ENCODE results near the gene MOGAT2. TPM values are rescaled to one million over a fixed set of nuclear protein-coding genes. Genes with fewer than 3 reads are reported as not detected.

Gene MOGAT2
- total and polyA plus RNA-seq, 2 of the 13 experiments (the other 11 are each of a cell fraction or from before 2014, with no cell fraction given): 27.2 to 27.8 TPM

DNA sequence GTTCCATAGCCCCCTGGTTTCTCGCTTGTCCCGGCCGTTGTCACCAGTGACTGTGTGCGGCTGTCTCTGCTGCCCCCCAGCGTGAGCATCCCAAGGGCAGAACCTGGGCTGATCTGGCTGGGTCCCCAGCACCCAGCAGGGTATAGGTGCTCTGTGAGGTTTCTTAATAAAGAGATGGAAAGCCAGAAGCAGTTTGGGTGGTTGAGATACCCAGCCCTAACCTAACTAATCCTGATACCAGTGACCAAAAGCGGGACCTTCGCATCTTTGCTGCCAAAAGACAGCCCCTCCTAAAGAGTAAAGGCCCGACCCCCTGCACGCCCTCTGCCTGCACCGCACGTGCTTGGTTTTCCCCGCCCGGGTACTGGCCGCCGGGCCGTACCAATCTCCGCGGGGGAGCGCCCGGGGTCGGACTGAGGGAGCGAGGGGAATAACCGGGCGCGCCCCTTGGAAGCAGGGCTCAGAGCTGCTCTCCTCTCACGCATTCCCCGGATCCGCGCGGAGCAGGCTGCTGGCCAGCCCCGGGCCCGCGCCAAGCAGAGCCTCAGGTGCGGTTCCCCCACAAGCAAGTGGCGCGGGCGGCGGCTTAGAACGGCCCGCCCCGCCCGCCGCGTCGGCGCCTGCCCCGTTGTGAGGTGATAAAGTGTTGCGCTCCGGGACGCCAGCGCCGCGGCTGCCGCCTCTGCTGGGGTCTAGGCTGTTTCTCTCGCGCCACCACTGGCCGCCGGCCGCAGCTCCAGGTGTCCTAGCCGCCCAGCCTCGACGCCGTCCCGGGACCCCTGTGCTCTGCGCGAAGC lies 50.7 kb downstream of the MOGAT2 start, which contains the start of gene DGAT2 (continued):
- TF ChIP-seq, protein P1, sequence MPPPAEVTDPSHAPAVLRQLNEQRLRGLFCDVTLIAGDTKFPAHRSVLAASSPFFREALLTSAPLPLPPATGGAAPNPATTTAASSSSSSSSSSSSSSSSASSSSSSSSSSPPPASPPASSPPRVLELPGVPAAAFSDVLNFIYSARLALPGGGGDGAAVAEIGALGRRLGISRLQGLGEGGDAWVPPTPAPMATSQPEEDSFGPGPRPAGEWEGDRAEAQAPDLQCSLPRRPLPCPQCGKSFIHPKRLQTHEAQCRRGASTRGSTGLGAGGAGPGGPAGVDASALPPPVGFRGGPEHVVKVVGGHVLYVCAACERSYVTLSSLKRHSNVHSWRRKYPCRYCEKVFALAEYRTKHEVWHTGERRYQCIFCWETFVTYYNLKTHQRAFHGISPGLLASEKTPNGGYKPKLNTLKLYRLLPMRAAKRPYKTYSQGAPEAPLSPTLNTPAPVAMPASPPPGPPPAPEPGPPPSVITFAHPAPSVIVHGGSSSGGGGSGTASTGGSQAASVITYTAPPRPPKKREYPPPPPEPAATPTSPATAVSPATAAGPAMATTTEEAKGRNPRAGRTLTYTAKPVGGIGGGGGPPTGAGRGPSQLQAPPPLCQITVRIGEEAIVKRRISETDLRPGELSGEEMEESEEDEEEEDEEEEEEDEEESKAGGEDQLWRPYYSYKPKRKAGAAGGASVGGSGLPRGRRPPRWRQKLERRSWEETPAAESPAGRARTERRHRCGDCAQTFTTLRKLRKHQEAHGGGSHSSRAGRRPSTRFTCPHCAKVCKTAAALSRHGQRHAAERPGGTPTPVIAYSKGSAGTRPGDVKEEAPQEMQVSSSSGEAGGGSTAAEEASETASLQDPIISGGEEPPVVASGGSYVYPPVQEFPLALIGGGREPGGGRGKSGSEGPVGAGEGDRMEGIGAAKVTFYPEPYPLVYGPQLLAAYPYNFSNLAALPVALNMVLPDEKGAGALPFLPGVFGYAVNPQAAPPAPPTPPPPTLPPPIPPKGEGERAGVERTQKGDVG (CRISPR knock-in tag; IDR thresholded peaks at IDR 0.05; ENCODE audit: borderline replicate concordance): no peak; the same call in 1 of the 2 replicates
- TF ChIP-seq JARID2 (CRISPR knock-in tag; IDR thresholded peaks at IDR 0.05; ENCODE audit: insufficient replicate concordance): no peak
- no peak; the same call in none of the 2 replicates for TF ChIP-seq SOX5 (CRISPR knock-in tag; IDR thresholded peaks at IDR 0.05; ENCODE audit: borderline replicate concordance)
- TF ChIP-seq FOXM1 (CRISPR knock-in tag; IDR thresholded peaks at IDR 0.05): no peak
- TF ChIP-seq TOE1 (CRISPR knock-in tag; IDR thresholded peaks at IDR 0.05): no peak; the same call in 1 of the 2 replicates
- TF ChIP-seq, protein P2, sequence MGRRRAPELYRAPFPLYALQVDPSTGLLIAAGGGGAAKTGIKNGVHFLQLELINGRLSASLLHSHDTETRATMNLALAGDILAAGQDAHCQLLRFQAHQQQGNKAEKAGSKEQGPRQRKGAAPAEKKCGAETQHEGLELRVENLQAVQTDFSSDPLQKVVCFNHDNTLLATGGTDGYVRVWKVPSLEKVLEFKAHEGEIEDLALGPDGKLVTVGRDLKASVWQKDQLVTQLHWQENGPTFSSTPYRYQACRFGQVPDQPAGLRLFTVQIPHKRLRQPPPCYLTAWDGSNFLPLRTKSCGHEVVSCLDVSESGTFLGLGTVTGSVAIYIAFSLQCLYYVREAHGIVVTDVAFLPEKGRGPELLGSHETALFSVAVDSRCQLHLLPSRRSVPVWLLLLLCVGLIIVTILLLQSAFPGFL (CRISPR knock-in tag; IDR thresholded peaks at IDR 0.05): peak; percentile 85; the same call in 1 of the 2 replicates
- TF ChIP-seq NONO (IDR thresholded peaks at IDR 0.05): no peak
- peak; percentile 79; the same call in 1 of the 2 replicates for TF ChIP-seq NONO (CRISPR knock-in tag; conservative IDR thresholded peaks at IDR 0.05)
- no peak for TF ChIP-seq GPN1 (CRISPR knock-in tag; IDR thresholded peaks at IDR 0.05; ENCODE audit: borderline replicate concordance)
- no peak for TF ChIP-seq SP1 (IDR thresholded peaks at IDR 0.05)
- peak; percentile 76 for TF ChIP-seq SP1 (CRISPR knock-in tag; IDR thresholded peaks at IDR 0.05)
- TF ChIP-seq GZF1 (CRISPR knock-in tag; IDR thresholded peaks at IDR 0.05): no peak
- TF ChIP-seq STAG1 (CRISPR knock-in tag; IDR thresholded peaks at IDR 0.05): peak; percentile 92
- TF ChIP-seq ZFP41 (CRISPR knock-in tag; IDR thresholded peaks at IDR 0.05; ENCODE audit: borderline replicate concordance): 0 out of 2 replicates have a peak, but pooled peaks have one; percentile 65
- TF ChIP-seq ZNF367 (CRISPR knock-in tag; IDR thresholded peaks at IDR 0.05; ENCODE audit: borderline replicate concordance): peak; percentile 71; the same call in 1 of the 2 replicates
- TF ChIP-seq ZSCAN31 (CRISPR knock-in tag; IDR thresholded peaks at IDR 0.05; ENCODE audit: low read depth): peak; percentile 90
- peak; percentile 93 for TF ChIP-seq TBX2 (CRISPR knock-in tag; IDR thresholded peaks at IDR 0.05; ENCODE audit: borderline replicate concordance)
- TF ChIP-seq ZNF333 (CRISPR knock-in tag; IDR thresholded peaks at IDR 0.05; ENCODE audit: borderline replicate concordance): no peak
- peak; percentile 66; the same call in 1 of the 2 replicates for TF ChIP-seq ZNF138 (CRISPR knock-in tag; IDR thresholded peaks at IDR 0.05; ENCODE audit: low read depth)
- peak; percentile 37 for TF ChIP-seq TBL1XR1 (IDR thresholded peaks at IDR 0.05; ENCODE audit: borderline replicate concordance, low read length, partially characterized antibody)
- TF ChIP-seq RARG (CRISPR knock-in tag; IDR thresholded peaks at IDR 0.05; ENCODE audit: low read depth): no peak
- peak; percentile 95 for TF ChIP-seq ZNF766 (CRISPR knock-in tag; IDR thresholded peaks at IDR 0.05; ENCODE audit: borderline replicate concordance)
- no peak for TF ChIP-seq ATRX (CRISPR knock-in tag; IDR thresholded peaks at IDR 0.05; ENCODE audit: borderline replicate concordance)
- no peak for TF ChIP-seq RFX1 (IDR thresholded peaks at IDR 0.05)
- TF ChIP-seq BHLHE40 (IDR thresholded peaks at IDR 0.05; ENCODE audit: low read length): peak; percentile 94
- TF ChIP-seq, protein P3, sequence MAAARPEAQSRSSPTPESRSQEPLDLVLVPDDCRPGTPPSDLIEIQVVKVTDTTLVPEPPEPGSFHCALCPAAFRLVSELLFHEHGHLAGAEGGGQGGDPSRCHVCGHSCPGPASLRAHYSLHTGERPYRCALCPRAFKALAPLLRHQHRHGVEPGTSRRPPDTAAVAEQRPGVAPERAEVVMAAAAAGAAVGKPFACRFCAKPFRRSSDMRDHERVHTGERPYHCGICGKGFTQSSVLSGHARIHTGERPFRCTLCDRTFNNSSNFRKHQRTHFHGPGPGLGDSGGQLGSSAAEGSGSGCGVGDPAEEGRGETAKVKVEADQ (CRISPR knock-in tag; IDR thresholded peaks at IDR 0.05; ENCODE audit: borderline replicate concordance): peak; percentile 87; the same call in 1 of the 2 replicates
- no peak for TF ChIP-seq SMARCE1 (IDR thresholded peaks at IDR 0.05; ENCODE audit: borderline replicate concordance)
